HG03521 (cell line): ENCODE data around the gene DGKB.

Source experiments
- ATAC-seq: cut with Tn5 transposase; IDR thresholded peaks from one replicate; pipeline ENCODE4 v1.9.1; 2021; ENCODE audit warnings: mild to moderate bottlenecking, moderate library complexity; ENCODE audit not compliant: unreplicated experiment

Gene DGKB

GRCh38 chr7:14177876-14178275, 724.7 kb downstream of the DGKB start:
- no peak for ATAC-seq

- no peak for ATAC-seq
Measured at GRCh38 chr7:14170872-14171271, 731.7 kb downstream of the DGKB start.

- no peak for ATAC-seq
Measured at GRCh38 chr7:14158111-14158510, 744.4 kb downstream of the DGKB start.

- ATAC-seq: no peak
Measured at GRCh38 chr7:14156436-14156835, 746.1 kb downstream of the DGKB start.

- ATAC-seq: no peak
Measured at GRCh38 chr7:14148974-14149373, 753.6 kb downstream of the DGKB start.

GRCh38 chr7:14147532-14147931, 755.0 kb downstream of the DGKB start:
- ATAC-seq: no peak

- ATAC-seq: no peak
Measured at GRCh38 chr7:14144538-14144937, 758.0 kb downstream of the DGKB start.

GRCh38 chr7:14144109-14144508, 758.4 kb downstream of the DGKB start:
- no peak for ATAC-seq

GRCh38 chr7:14137676-14138075, 764.9 kb downstream of the DGKB start:
- no peak for ATAC-seq

- ATAC-seq: no peak
Measured at GRCh38 chr7:14133752-14134151, 768.8 kb downstream of the DGKB start.

- no peak for ATAC-seq
Measured at GRCh38 chr7:14125998-14126397, 776.6 kb downstream of the DGKB start.

GRCh38 chr7:14124716-14125115, 777.8 kb downstream of the DGKB start:
- ATAC-seq: no peak

- ATAC-seq: no peak
Measured at GRCh38 chr7:14123923-14124322, 778.6 kb downstream of the DGKB start.

- no peak for ATAC-seq
Measured at GRCh38 chr7:14115701-14116100, 786.9 kb downstream of the DGKB start.

GRCh38 chr7:14104861-14105260, 797.7 kb downstream of the DGKB start:
- no peak for ATAC-seq

- no peak for ATAC-seq
Measured at GRCh38 chr7:14096159-14096558, 806.4 kb downstream of the DGKB start.

GRCh38 chr7:14095233-14095950, 807.2 kb downstream of the DGKB start:
- no peak for ATAC-seq
